ENCODE data around the gene PMM2.
"Not testable (repeated sequence)": the region's sequence is repeated elsewhere in the genome, so short reads cannot be mapped to it uniquely, and the experiment has no call there.

The PMM2 gene

GRCh38 chr16:8798535-8799157 is 1.0 kb downstream of the PMM2 start:
- peaks cover 46% of the 10 kb centered on the region for H3K4me1 Mint-ChIP-seq (ENCODE audit: low read depth)

GRCh38 chr16:8801701-8802100 is 4.1 kb downstream of the PMM2 start:
- no peak overlapping the region for H3K4me3 Mint-ChIP-seq

More at GRCh38 chr16:8798535-8799157, 1.0 kb downstream of the PMM2 start:
- Mint-ChIP-seq H3K36me3 (peaks cover 8% of the 10 kb centered on the region), H3K9me3 (ENCODE audit: low read depth) (no peaks in the 10 kb centered on the region), H3K4me3 (peak overlapping the region; percentile 95), H3K27me3 (no peaks in the 10 kb centered on the region), H3K27ac (peak overlapping the region; percentile 91)

GRCh38 chr16:8803733-8804132 is 6.1 kb downstream of the PMM2 start:
- Mint-ChIP-seq H3K36me3 (peaks cover 11% of the 10 kb centered on the region), H3K4me1 (ENCODE audit: low read depth) (peaks cover 28% of the 10 kb centered on the region)
- H3K27me3 Mint-ChIP-seq; H3K27ac Mint-ChIP-seq; H3K9me3 Mint-ChIP-seq (ENCODE audit: low read depth); H3K4me3 Mint-ChIP-seq: not testable (repeated sequence)

More at GRCh38 chr16:8801701-8802100, 4.1 kb downstream of the PMM2 start:
- Mint-ChIP-seq H3K36me3 (peaks cover 10% of the 10 kb centered on the region), H3K9me3 (ENCODE audit: low read depth) (no peaks in the 10 kb centered on the region), H3K27ac (no peak overlapping the region), H3K4me1 (ENCODE audit: low read depth) (peaks cover 36% of the 10 kb centered on the region), H3K27me3 (no peaks in the 10 kb centered on the region)

GRCh38 chr16:8804313-8804712 is 6.7 kb downstream of the PMM2 start:
- peaks cover 25% of the 10 kb centered on the region for H3K4me1 Mint-ChIP-seq (ENCODE audit: low read depth)
- no peaks in the 10 kb centered on the region for H3K27me3 Mint-ChIP-seq
- H3K9me3 Mint-ChIP-seq (ENCODE audit: low read depth), result no peaks in the 10 kb centered on the region
- H3K36me3 Mint-ChIP-seq, result peaks cover 10% of the 10 kb centered on the region
- H3K4me3 Mint-ChIP-seq, result no peak overlapping the region
- no peak overlapping the region for H3K27ac Mint-ChIP-seq

GRCh38 chr16:8806272-8806983 is 8.8 kb downstream of the PMM2 start:
- H3K4me3 Mint-ChIP-seq, result no peak overlapping the region
- peaks cover 12% of the 10 kb centered on the region for H3K36me3 Mint-ChIP-seq
- H3K27me3 Mint-ChIP-seq, result no peaks in the 10 kb centered on the region
- H3K9me3 Mint-ChIP-seq (ENCODE audit: low read depth), result no peaks in the 10 kb centered on the region
- H3K4me1 Mint-ChIP-seq (ENCODE audit: low read depth), result peaks cover 13% of the 10 kb centered on the region
- no peak overlapping the region for H3K27ac Mint-ChIP-seq

- H3K4me1 Mint-ChIP-seq (ENCODE audit: low read depth), result peaks cover 8% of the 10 kb centered on the region
Observed at GRCh38 chr16:8807189-8807588, 9.6 kb downstream of the PMM2 start.

GRCh38 chr16:8808009-8808408 is 10.4 kb downstream of the PMM2 start:
- Mint-ChIP-seq H3K27ac (no peak overlapping the region), H3K4me3 (no peak overlapping the region), H3K27me3 (no peaks in the 10 kb centered on the region), H3K9me3 (ENCODE audit: low read depth) (no peaks in the 10 kb centered on the region), H3K36me3 (peaks cover 13% of the 10 kb centered on the region), H3K4me1 (ENCODE audit: low read depth) (peaks cover 7% of the 10 kb centered on the region)

More at GRCh38 chr16:8807189-8807588, 9.6 kb downstream of the PMM2 start:
- Mint-ChIP-seq H3K36me3 (peaks cover 14% of the 10 kb centered on the region), H3K27ac (no peak overlapping the region), H3K4me3 (no peak overlapping the region), H3K9me3 (ENCODE audit: low read depth) (no peaks in the 10 kb centered on the region), H3K27me3 (no peaks in the 10 kb centered on the region)

GRCh38 chr16:8808613-8809353 is 11.1 kb downstream of the PMM2 start:
- Mint-ChIP-seq H3K4me1 (ENCODE audit: low read depth) (peaks cover 6% of the 10 kb centered on the region), H3K4me3 (no peak overlapping the region), H3K9me3 (ENCODE audit: low read depth) (no peaks in the 10 kb centered on the region), H3K36me3 (peaks cover 11% of the 10 kb centered on the region), H3K27me3 (no peaks in the 10 kb centered on the region), H3K27ac (no peak overlapping the region)

GRCh38 chr16:8812162-8812843 is 14.7 kb downstream of the PMM2 start:
- no peak overlapping the region for H3K4me3 Mint-ChIP-seq
- no peaks in the 10 kb centered on the region for H3K9me3 Mint-ChIP-seq (ENCODE audit: low read depth)
- H3K36me3 Mint-ChIP-seq, result peaks cover 21% of the 10 kb centered on the region
- H3K27ac Mint-ChIP-seq, result no peak overlapping the region
- H3K4me1 Mint-ChIP-seq (ENCODE audit: low read depth), result peaks cover 17% of the 10 kb centered on the region
- no peaks in the 10 kb centered on the region for H3K27me3 Mint-ChIP-seq

- H3K36me3 Mint-ChIP-seq, result peaks cover 22% of the 10 kb centered on the region
- no peaks in the 10 kb centered on the region for H3K27me3 Mint-ChIP-seq
- H3K4me1 Mint-ChIP-seq (ENCODE audit: low read depth), result peaks cover 22% of the 10 kb centered on the region
- H3K9me3 Mint-ChIP-seq (ENCODE audit: low read depth), result no peaks in the 10 kb centered on the region
- no peak overlapping the region for H3K4me3 Mint-ChIP-seq
- H3K27ac Mint-ChIP-seq, result no peak overlapping the region
Observed at GRCh38 chr16:8814095-8814806, 16.6 kb downstream of the PMM2 start.

GRCh38 chr16:8816967-8817655 is 19.5 kb downstream of the PMM2 start:
- Mint-ChIP-seq H3K4me3 (no peak overlapping the region), H3K27ac (peak overlapping the region; percentile 66), H3K4me1 (ENCODE audit: low read depth) (peaks cover 22% of the 10 kb centered on the region), H3K36me3 (peaks cover 22% of the 10 kb centered on the region), H3K9me3 (ENCODE audit: low read depth) (no peaks in the 10 kb centered on the region), H3K27me3 (no peaks in the 10 kb centered on the region)

GRCh38 chr16:8818504-8819270 is 21.0 kb downstream of the PMM2 start:
- H3K27ac Mint-ChIP-seq, result no peak overlapping the region
- H3K27me3 Mint-ChIP-seq, result no peaks in the 10 kb centered on the region
- no peaks in the 10 kb centered on the region for H3K9me3 Mint-ChIP-seq (ENCODE audit: low read depth)
- peaks cover 22% of the 10 kb centered on the region for H3K36me3 Mint-ChIP-seq
- peaks cover 22% of the 10 kb centered on the region for H3K4me1 Mint-ChIP-seq (ENCODE audit: low read depth)
- no peak overlapping the region for H3K4me3 Mint-ChIP-seq

GRCh38 chr16:8819411-8820034 is 21.9 kb downstream of the PMM2 start:
- Mint-ChIP-seq H3K27ac (no peak overlapping the region), H3K4me1 (ENCODE audit: low read depth) (peaks cover 22% of the 10 kb centered on the region), H3K36me3 (peaks cover 24% of the 10 kb centered on the region), H3K4me3 (no peak overlapping the region), H3K9me3 (ENCODE audit: low read depth) (no peaks in the 10 kb centered on the region), H3K27me3 (no peaks in the 10 kb centered on the region)

Data from activated naive CD8-positive, alpha-beta T cell (primary cell).